PFSK-1 (cell line): ENCODE results near the gene RAD51B.

Experiments
- FOXP2 ChIP-seq: optimal IDR thresholded peaks from 2 replicates; pipeline ENCODE3; 2011; ENCODE audit warnings: borderline replicate concordance, control low read depth, inconsistent platforms; ENCODE audit not compliant: insufficient read depth; ENCODE audit errors: extremely low read length, extremely low read depth
- POLR2AphosphoS5 ChIP-seq: IDR thresholded peaks from 2 replicates; pipeline ENCODE4 v1.6.1; 2012; ENCODE audit warnings: low read depth, mild to moderate bottlenecking, control low read depth, low read length, moderate library complexity
- SIN3A ChIP-seq: IDR thresholded peaks from 2 replicates; pipeline ENCODE4 v1.6.1; 2012; ENCODE audit warnings: mild to moderate bottlenecking, low read length, moderate library complexity, borderline replicate concordance; ENCODE audit not compliant: insufficient read depth
- TAF1 ChIP-seq: IDR thresholded peaks from 2 replicates; pipeline ENCODE4 v1.6.1; 2012; ENCODE audit warnings: low read length, control low read depth, borderline replicate concordance; ENCODE audit not compliant: insufficient read depth
- TF ChIP-seq, protein P1 (sequence below), 2 experiments: IDR thresholded peaks; 2 replicates each; pipeline versions ENCODE4 v1.6.1 to v1.8.0; 2011 to 2012; ENCODE audit warnings: low read depth in 2 of 2, low read length in 2 of 2, control low read depth in 1 of 2, inconsistent platforms in 1 of 2, mild to moderate bottlenecking in 1 of 2, moderate library complexity in 1 of 2; ENCODE audit not compliant: insufficient read depth in 1 of 2

The RAD51B gene

GRCh38 chr14:68122651-68123050, 303.1 kb downstream of the RAD51B start:
- TF ChIP-seq POLR2AphosphoS5 (no peak), TAF1 (no peak), FOXP2 (no peak), SIN3A (no peak)
- TF ChIP-seq, protein P1, sequence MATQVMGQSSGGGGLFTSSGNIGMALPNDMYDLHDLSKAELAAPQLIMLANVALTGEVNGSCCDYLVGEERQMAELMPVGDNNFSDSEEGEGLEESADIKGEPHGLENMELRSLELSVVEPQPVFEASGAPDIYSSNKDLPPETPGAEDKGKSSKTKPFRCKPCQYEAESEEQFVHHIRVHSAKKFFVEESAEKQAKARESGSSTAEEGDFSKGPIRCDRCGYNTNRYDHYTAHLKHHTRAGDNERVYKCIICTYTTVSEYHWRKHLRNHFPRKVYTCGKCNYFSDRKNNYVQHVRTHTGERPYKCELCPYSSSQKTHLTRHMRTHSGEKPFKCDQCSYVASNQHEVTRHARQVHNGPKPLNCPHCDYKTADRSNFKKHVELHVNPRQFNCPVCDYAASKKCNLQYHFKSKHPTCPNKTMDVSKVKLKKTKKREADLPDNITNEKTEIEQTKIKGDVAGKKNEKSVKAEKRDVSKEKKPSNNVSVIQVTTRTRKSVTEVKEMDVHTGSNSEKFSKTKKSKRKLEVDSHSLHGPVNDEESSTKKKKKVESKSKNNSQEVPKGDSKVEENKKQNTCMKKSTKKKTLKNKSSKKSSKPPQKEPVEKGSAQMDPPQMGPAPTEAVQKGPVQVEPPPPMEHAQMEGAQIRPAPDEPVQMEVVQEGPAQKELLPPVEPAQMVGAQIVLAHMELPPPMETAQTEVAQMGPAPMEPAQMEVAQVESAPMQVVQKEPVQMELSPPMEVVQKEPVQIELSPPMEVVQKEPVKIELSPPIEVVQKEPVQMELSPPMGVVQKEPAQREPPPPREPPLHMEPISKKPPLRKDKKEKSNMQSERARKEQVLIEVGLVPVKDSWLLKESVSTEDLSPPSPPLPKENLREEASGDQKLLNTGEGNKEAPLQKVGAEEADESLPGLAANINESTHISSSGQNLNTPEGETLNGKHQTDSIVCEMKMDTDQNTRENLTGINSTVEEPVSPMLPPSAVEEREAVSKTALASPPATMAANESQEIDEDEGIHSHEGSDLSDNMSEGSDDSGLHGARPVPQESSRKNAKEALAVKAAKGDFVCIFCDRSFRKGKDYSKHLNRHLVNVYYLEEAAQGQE (IDR thresholded peaks at IDR 0.05; ENCODE audit: insufficient read depth in 1 of 2, low read depth in 2 of 2, low read length in 2 of 2), result no peak

DNA sequence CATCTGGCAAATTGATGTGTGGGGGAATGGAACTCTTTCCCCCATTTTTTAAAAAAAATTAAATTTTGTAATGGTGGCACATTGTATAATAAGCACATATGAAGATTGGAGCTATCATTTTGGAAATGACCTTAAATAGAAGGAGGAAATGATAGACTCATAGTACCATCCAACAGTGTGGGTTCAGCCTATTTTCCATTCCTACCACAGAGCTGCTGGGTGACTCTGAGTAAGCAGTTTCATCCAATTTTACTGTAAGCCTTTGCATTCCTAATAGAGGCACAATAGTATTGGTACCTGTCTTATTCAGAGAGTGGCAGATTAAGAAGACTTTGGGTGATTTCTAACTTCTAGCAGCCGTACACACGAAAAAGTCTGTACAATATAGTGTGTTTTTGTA, 304.5 kb downstream of the RAD51B start:
- TF ChIP-seq FOXP2 (no peak), SIN3A (no peak), POLR2AphosphoS5 (no peak), TAF1 (no peak)
- TF ChIP-seq, protein P1 (IDR thresholded peaks at IDR 0.05; ENCODE audit: insufficient read depth in 1 of 2, low read depth in 2 of 2, low read length in 2 of 2), result no peak

DNA sequence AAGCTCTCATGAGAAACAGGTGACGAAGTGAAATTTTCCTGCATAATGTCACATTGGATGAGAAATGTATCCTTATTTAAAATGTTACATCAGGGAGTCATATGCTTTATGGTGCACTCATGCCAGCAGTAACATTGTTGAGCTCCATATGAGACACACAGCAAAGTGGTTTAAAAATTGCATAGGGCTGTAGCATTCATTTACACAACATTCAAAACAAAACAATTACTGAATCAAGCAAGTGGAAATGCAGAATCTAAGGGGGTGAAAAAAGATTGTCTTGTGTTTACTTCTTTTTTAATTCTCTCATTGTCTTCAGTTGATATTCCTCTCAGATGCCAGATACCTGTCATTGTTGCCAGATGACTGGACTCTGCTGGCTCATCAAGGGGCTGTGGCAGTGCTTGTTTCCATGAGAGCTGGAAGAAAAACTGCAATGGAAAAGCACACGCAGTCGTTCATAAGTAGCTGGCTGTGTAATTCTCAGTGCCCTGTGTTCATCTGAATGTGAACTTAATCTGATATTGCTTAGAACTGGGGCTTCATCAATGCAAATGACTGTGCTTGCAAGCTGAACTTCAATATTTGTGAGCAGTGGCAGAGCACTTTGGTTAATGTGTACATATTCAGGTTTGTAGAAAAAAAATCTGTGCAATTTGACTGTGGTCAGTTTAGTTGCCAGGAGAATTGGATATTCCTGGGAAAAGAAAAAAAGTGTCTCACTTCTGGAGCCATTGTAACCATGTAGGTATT, 305.6 kb downstream of the RAD51B start:
- no peak for TF ChIP-seq SIN3A
- TF ChIP-seq, protein P1 (IDR thresholded peaks at IDR 0.05; ENCODE audit: insufficient read depth in 1 of 2, low read depth in 2 of 2, low read length in 2 of 2), result no peak
- no peak for TF ChIP-seq FOXP2
- TF ChIP-seq POLR2AphosphoS5, result no peak
- TF ChIP-seq TAF1, result no peak

- TF ChIP-seq POLR2AphosphoS5 (no peak), TAF1 (no peak), FOXP2 (no peak), SIN3A (no peak)
- TF ChIP-seq, protein P1 (IDR thresholded peaks at IDR 0.05; ENCODE audit: insufficient read depth in 1 of 2, low read depth in 2 of 2, low read length in 2 of 2), result no peak
These were observed 307.6 kb downstream of the RAD51B start for GRCh38 chr14:68127166-68127565.

GRCh38 chr14:68131907-68132306, 312.3 kb downstream of the RAD51B start:
- TF ChIP-seq FOXP2 (no peak), SIN3A (no peak), POLR2AphosphoS5 (no peak), TAF1 (no peak)
- TF ChIP-seq, protein P1 (IDR thresholded peaks at IDR 0.05; ENCODE audit: insufficient read depth in 1 of 2, low read depth in 2 of 2, low read length in 2 of 2), result no peak
